Measurements from ENCODE around the gene COL27A1.

GRCh38 chr9:114181607-114182409 lies 26.5 kb downstream of the COL27A1 start:
- no peak for TF ChIP-seq CTCF (IDR thresholded peaks at IDR 0.05; ENCODE audit: low read depth, low read length)
- TF ChIP-seq MYC (IDR thresholded peaks at IDR 0.05; ENCODE audit: low read depth, low read length): no peak
- no peak for TF ChIP-seq MAX (IDR thresholded peaks at IDR 0.05; ENCODE audit: low read depth, low read length)
- no peak for TF ChIP-seq POLR2A (IDR thresholded peaks at IDR 0.05; ENCODE audit: extremely low read depth, insufficient read length)

Measured in NB4 (cell line).